Measurements from ENCODE around the gene COMP. TPM values are rescaled to one million over a fixed set of nuclear protein-coding genes. Genes with fewer than 3 reads are reported as not detected.

Gene COMP
- total RNA-seq, 1 donor from 2014 or later, result 5.0 TPM

DNA sequence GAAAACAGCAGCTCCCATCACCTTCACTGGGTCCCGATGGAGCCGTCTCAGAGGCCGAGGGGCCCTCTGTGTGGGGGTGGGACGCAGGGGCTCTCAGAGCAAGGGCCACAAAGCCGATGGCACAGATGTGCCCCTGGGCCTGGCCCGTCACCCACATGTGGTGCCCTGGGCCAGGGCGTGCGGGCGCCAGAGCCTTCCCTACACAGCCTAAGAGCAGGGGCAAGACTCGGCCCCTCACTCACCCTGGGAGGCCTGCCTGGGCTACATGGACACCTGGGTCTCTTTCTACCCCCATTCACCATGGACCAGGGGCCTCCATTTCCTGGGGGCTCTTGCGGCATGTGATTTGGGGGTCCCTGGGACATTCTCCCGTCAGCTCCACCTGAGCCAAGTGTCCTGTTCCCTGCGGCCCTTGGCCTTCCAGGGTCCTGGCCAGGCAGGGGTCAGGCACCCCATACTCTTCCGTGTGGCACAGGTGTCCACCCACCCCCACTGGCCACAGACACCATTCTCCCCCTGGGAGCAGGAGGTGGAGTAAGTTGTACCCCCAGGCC lies 10.0 kb downstream of the COMP start:
- Histone ChIP-seq H3K36me3 (no peaks in the 10 kb centered on the region), H3K9me3 (no peaks in the 10 kb centered on the region), H3K27me3 (no peaks in the 10 kb centered on the region), H3K4me3 (no peak overlapping the region), H3K4me1 (no peaks in the 10 kb centered on the region), H3K27ac (no peak overlapping the region)
- TF ChIP-seq, protein P1, sequence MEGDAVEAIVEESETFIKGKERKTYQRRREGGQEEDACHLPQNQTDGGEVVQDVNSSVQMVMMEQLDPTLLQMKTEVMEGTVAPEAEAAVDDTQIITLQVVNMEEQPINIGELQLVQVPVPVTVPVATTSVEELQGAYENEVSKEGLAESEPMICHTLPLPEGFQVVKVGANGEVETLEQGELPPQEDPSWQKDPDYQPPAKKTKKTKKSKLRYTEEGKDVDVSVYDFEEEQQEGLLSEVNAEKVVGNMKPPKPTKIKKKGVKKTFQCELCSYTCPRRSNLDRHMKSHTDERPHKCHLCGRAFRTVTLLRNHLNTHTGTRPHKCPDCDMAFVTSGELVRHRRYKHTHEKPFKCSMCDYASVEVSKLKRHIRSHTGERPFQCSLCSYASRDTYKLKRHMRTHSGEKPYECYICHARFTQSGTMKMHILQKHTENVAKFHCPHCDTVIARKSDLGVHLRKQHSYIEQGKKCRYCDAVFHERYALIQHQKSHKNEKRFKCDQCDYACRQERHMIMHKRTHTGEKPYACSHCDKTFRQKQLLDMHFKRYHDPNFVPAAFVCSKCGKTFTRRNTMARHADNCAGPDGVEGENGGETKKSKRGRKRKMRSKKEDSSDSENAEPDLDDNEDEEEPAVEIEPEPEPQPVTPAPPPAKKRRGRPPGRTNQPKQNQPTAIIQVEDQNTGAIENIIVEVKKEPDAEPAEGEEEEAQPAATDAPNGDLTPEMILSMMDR (IDR thresholded peaks at IDR 0.05), result no peak
- intact Hi-C loops (cut with DNase I), result no loop called here
- no peak for DNase-seq (ENCODE audit: low spot score in 2 of 2)

DNA sequence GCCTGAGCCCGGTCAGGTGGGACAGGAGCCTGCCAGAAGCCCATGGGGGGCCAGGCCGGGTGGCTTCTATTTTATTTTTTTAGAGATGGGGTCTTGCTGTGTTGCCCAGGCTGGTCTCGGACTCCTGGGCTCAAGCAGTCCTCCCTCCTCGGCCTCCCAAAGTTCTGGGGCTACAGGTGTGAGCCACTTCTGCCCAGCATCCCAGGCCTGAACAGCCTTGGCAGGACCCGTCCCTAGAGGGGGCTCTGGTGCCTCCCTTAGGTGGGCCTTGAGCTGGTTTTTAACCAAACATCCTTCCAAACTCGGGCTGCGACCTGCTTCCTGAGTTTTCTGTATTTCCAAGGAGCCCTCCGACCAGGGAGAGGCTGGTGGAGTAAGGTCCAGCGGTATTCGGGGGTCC lies 10.5 kb downstream of the COMP start:
- TF ChIP-seq, protein P1 (IDR thresholded peaks at IDR 0.05), result no peak
- Histone ChIP-seq H3K27ac (no peak overlapping the region), H3K9me3 (no peaks in the 10 kb centered on the region), H3K27me3 (no peaks in the 10 kb centered on the region), H3K4me1 (no peaks in the 10 kb centered on the region), H3K4me3 (no peak overlapping the region), H3K36me3 (peaks cover 0 to 3% of the 10 kb centered on the region in 2 donors)
- DNase-seq (ENCODE audit: low spot score in 2 of 2), result no peak
- intact Hi-C loops (cut with DNase I), result no loop called here

- H3K27me3 ChIP-seq, result no peaks in the 10 kb centered on the region
- no peak for DNase-seq (ENCODE audit: low spot score in 2 of 2)
- H3K9me3 ChIP-seq, result no peaks in the 10 kb centered on the region
- intact Hi-C loops (cut with DNase I), result no loop called here
- H3K27ac ChIP-seq, result no peak overlapping the region
- TF ChIP-seq, protein P1 (IDR thresholded peaks at IDR 0.05), result no peak
- no peaks in the 10 kb centered on the region for H3K4me1 ChIP-seq
- no peak overlapping the region for H3K4me3 ChIP-seq
- H3K36me3 ChIP-seq, result peaks cover 0 to 6% of the 10 kb centered on the region in 2 donors
Measured at GRCh38 chr19:18780081-18780480, 11.0 kb downstream of the COMP start.

GRCh38 chr19:18778826-18779495 lies 12.1 kb downstream of the COMP start:
- H3K27ac ChIP-seq, result no peak overlapping the region
- H3K27me3 ChIP-seq, result no peaks in the 10 kb centered on the region
- H3K9me3 ChIP-seq, result no peaks in the 10 kb centered on the region
- TF ChIP-seq, protein P1 (IDR thresholded peaks at IDR 0.05), result no peak
- no peak for DNase-seq (ENCODE audit: low spot score in 2 of 2)
- no peak overlapping the region for H3K4me3 ChIP-seq
- intact Hi-C loops (cut with DNase I), result no loop called here
- no peaks in the 10 kb centered on the region for H3K4me1 ChIP-seq
- H3K36me3 ChIP-seq, result peaks cover 0 to 6% of the 10 kb centered on the region in 2 donors

- intact Hi-C loops (cut with DNase I), result no loop called here
- peaks cover 0 to 6% of the 10 kb centered on the region in 2 donors for H3K36me3 ChIP-seq
- TF ChIP-seq, protein P1 (IDR thresholded peaks at IDR 0.05), result no peak
Measured at GRCh38 chr19:18778076-18778389, 13.1 kb downstream of the COMP start.

More at GRCh38 chr19:18778076-18778389, 13.1 kb downstream of the COMP start:
- Histone ChIP-seq H3K9me3 (no peaks in the 10 kb centered on the region), H3K27me3 (no peaks in the 10 kb centered on the region), H3K4me1 (no peaks in the 10 kb centered on the region), H3K4me3 (no peak overlapping the region), H3K27ac (no peak overlapping the region)
- no peak for DNase-seq (ENCODE audit: low spot score in 2 of 2)
